SJSA1 (cell line): ENCODE data around the gene ZSWIM6. TPM values are rescaled to one million over a fixed set of nuclear protein-coding genes. Genes with fewer than 3 reads are reported as not detected.

Source experiments
- DNase-seq, 2 experiments: peaks; one replicate each; pipeline ENCODE4 v3.0.0-alpha.2; 2015 to 2020; ENCODE audit warnings: low spot score in 2 of 2, low read depth in 1 of 2
- H3K27ac ChIP-seq: fragments of 250-450 bp; sonication (Bioruptor Pico); 2 replicates; pipeline ENCODE4 v1.5.1; 2020; ENCODE audit warnings: mild to moderate bottlenecking, moderate library complexity
- H3K27me3 ChIP-seq: fragments of 250-450 bp; sonication (Bioruptor Pico); replicated peaks from 2 replicates; pipeline ENCODE4 v1.5.1; 2020; ENCODE audit warnings: mild to moderate bottlenecking, moderate library complexity
- H3K36me3 ChIP-seq: fragments of 250-450 bp; sonication (Bioruptor Pico); 2 replicates; pipeline ENCODE4 v1.5.1; 2020; ENCODE audit warnings: mild to moderate bottlenecking
- H3K4me1 ChIP-seq: fragments of 250-450 bp; sonication (Bioruptor Pico); replicated peaks from 2 replicates; pipeline ENCODE4 v1.6.1; 2021; ENCODE audit warnings: mild to moderate bottlenecking
- H3K4me3 ChIP-seq: fragments of 250-450 bp; sonication (Bioruptor Pico); 2 replicates; pipeline ENCODE4 v1.5.1; 2020; ENCODE audit warnings: mild to moderate bottlenecking
- H3K9me3 ChIP-seq: fragments of 250-450 bp; sonication (Bioruptor Pico); replicated peaks from 2 replicates; pipeline ENCODE4 v1.5.1; 2020; ENCODE audit warnings: mild to moderate bottlenecking
- total RNA-seq: library from RNA; depleted of rRNA; stranded (reverse); fragments of >200 nt; shearing (Covaris generic); gene quantifications from 2 replicates; pipeline ENCODE4 v1.2.3, GENCODE V29; 2014

The ZSWIM6 gene
- total RNA-seq, 1 experiment from 2014 or later: 13.1 TPM

- no peaks in the 10 kb centered on the region for H3K9me3 ChIP-seq
- H3K4me1 ChIP-seq: no peaks in the 10 kb centered on the region
- peaks cover 13% of the 10 kb centered on the region; the same call in 1 of the 2 replicates for H3K36me3 ChIP-seq
- no peak for DNase-seq
- no peak overlapping the region for H3K4me3 ChIP-seq
- no peaks in the 10 kb centered on the region for H3K27me3 ChIP-seq
- no peak overlapping the region for H3K27ac ChIP-seq
Observed at GRCh38 chr5:61371474-61371873, 39.4 kb downstream of the ZSWIM6 start.

DNA sequence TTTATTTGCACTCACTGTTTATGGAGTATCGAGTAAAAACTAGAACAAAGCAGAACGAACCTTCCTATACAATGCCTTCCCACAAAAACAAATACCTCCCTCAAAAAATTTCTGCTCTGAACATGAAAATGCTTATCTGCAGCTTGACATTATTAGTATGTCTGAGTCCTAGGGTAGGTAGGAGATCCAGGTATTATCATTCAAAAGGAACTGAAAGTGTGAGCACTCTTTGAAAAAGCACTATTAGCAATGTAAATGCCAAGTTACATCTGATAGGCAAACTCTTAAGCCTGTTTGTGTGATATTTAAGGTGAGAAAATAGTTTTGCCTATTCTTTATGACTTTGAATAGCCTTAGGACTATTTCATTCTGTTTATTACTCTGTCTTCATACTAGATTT is 47.6 kb downstream of the ZSWIM6 start:
- Histone ChIP-seq H3K4me1 (peaks cover 6% of the 10 kb centered on the region; the same call in 1 of the 2 replicates), H3K36me3 (0 out of 2 replicates have a peak, but pooled peaks cover under 1% of the 10 kb centered on the region), H3K27ac (no peak overlapping the region), H3K27me3 (no peaks in the 10 kb centered on the region), H3K4me3 (no peak overlapping the region), H3K9me3 (no peaks in the 10 kb centered on the region)
- no peak for DNase-seq

DNA sequence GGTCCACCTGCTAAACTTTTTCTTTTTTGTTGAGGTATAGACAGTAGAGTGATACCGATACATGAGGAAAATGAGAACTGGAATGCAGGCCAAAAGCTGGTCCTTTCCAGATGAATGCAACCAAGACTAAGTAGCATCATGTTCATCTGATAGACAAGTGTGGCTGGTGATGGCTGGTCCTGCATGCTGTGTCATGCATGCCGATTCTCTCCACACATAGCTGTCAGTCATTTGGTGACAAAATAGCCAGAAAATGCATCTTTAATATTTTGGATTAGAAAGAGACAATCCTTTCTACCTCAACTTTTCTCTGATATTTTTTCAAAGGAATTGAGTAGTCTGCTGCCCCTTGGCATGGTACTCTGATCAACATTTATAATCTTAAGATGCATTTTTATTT is 49.9 kb downstream of the ZSWIM6 start:
- no peak for DNase-seq
- no peak overlapping the region for H3K4me3 ChIP-seq
- 0 out of 2 replicates have a peak, but pooled peaks cover 3% of the 10 kb centered on the region for H3K36me3 ChIP-seq
- H3K9me3 ChIP-seq: no peaks in the 10 kb centered on the region
- H3K4me1 ChIP-seq: peaks cover 10% of the 10 kb centered on the region; the same call in 1 of the 2 replicates
- no peak overlapping the region for H3K27ac ChIP-seq
- no peaks in the 10 kb centered on the region for H3K27me3 ChIP-seq

- DNase-seq: no peak
- Histone ChIP-seq H3K9me3 (no peaks in the 10 kb centered on the region), H3K27ac (no peak overlapping the region), H3K4me1 (peaks cover 18% of the 10 kb centered on the region), H3K36me3 (peaks cover 6% of the 10 kb centered on the region; the same call in 1 of the 2 replicates), H3K4me3 (no peak overlapping the region), H3K27me3 (no peaks in the 10 kb centered on the region)
Observed at GRCh38 chr5:61385627-61386026, 53.6 kb downstream of the ZSWIM6 start.

DNA sequence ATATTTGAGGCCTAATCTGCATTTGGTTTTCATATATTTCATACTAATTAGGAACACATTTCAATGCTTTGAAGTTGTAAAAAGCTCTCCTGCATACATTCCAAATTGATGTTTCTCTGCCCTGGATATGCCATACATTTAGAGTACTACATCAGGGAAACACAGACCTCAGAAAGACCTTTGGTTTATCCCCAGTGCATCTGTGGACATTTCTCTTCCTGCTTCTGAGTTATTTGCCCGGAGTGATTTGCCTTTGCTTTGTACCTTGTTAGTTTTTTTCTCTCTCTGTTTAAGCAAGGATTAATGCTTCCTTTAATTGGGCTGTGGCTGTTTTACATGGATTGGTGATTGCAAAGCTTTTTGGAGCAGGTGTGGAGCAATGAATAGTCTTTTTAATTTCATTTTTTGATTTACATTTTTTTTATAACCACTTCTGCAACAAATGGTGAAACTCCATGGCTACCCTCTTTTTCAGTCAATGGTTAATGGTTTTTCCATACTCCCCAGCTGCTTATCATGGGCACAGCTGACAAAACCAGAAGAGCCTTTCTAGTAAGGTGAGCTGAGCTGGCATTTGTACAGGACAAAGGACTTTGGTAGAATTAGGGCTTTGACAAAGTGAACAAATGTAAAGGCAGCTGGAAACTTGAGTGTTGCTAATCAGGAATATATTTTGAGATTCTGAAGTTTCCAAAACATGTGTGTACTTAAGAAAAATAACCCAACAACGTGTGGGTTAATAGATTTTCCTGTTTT is 54.2 kb downstream of the ZSWIM6 start:
- H3K4me3 ChIP-seq: no peak overlapping the region
- no peaks in the 10 kb centered on the region for H3K27me3 ChIP-seq
- DNase-seq: no peak
- H3K4me1 ChIP-seq: peaks cover 15% of the 10 kb centered on the region
- H3K9me3 ChIP-seq: no peaks in the 10 kb centered on the region
- peaks cover 12% of the 10 kb centered on the region; the same call in 1 of the 2 replicates for H3K36me3 ChIP-seq
- no peak overlapping the region for H3K27ac ChIP-seq

- Histone ChIP-seq H3K27me3 (no peaks in the 10 kb centered on the region), H3K4me3 (no peak overlapping the region), H3K9me3 (no peaks in the 10 kb centered on the region), H3K36me3 (peaks cover 15% of the 10 kb centered on the region; the same call in 1 of the 2 replicates), H3K4me1 (peaks cover 12% of the 10 kb centered on the region), H3K27ac (no peak overlapping the region)
- DNase-seq: no peak
Observed at GRCh38 chr5:61389609-61390008, 57.6 kb downstream of the ZSWIM6 start.

DNA sequence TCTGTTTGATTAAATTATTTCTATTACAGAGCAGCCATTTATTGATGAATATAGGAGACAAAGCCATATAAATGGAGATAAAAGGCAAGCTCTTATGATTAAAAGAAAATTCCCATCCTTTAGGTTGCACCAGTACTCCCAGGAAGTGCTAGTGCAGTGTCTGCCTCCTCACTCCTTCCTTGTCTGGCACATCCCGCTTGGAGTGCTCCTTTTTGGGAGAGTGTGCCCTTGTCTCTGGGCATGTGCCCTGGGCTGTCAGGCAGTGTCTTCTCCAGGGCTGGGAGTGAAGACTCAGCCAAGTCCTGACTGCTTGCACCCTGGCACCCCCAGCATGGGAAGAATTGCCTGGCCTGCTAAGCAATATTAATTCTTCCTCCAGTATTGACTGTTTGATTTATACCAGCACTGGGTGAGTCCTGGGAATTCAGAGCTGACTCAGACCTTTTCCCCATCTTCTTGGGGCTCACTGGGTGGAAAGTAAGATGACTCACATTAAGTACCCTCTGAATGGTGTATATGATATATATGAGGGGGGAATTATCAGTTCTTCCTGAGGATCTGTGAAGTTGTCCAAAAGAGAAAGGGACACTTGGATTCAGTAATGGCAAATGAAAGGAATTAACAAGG is 62.1 kb downstream of the ZSWIM6 start:
- no peak for DNase-seq
- Histone ChIP-seq H3K4me1 (peaks cover 6% of the 10 kb centered on the region), H3K4me3 (no peak overlapping the region), H3K27ac (no peak overlapping the region), H3K27me3 (no peaks in the 10 kb centered on the region), H3K9me3 (no peaks in the 10 kb centered on the region), H3K36me3 (peaks cover 12% of the 10 kb centered on the region; the same call in 1 of the 2 replicates)

DNA sequence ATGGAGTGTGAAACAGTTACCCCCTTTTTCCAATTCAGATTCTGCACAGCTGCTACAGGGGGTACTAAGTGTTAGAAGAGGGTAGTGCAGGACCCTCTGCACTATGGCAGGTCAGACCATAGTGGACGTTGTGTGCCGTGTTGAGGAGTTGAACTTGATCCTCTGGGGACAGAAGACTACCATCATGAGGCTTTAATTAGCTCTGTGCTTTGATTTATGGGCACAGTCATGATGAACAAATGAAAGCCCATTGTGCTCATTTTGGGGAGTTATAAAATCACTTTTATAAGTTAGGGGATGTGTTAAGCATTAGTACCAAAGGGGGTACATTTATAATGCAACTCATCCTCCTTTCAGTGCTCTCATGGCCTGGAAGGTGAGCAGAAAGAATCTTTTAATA is 62.7 kb downstream of the ZSWIM6 start:
- H3K27me3 ChIP-seq: no peaks in the 10 kb centered on the region
- peaks cover 9% of the 10 kb centered on the region; the same call in 1 of the 2 replicates for H3K36me3 ChIP-seq
- H3K4me1 ChIP-seq: peaks cover 6% of the 10 kb centered on the region
- DNase-seq: no peak
- no peak overlapping the region for H3K27ac ChIP-seq
- no peak overlapping the region for H3K4me3 ChIP-seq
- no peaks in the 10 kb centered on the region for H3K9me3 ChIP-seq

DNA sequence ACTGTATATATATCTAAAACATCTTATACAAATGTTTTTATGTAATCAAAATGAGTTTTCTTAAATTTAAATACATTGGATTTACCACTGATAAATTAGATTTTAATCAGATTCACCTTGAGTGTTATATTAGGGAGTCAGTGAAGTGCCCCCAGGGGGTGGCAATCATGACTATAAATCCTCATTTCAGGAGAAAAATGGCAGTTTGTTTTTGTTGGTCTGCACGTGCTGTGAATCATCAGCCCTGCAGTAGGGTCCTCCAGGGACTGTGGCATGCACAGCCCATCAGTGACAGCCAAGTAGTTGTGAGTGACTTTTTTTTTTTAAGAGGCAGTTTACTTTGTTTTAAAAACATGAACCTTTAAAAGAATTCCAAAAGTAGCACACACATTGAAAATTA is 65.2 kb downstream of the ZSWIM6 start:
- no peak for DNase-seq
- no peak overlapping the region for H3K4me3 ChIP-seq

DNA sequence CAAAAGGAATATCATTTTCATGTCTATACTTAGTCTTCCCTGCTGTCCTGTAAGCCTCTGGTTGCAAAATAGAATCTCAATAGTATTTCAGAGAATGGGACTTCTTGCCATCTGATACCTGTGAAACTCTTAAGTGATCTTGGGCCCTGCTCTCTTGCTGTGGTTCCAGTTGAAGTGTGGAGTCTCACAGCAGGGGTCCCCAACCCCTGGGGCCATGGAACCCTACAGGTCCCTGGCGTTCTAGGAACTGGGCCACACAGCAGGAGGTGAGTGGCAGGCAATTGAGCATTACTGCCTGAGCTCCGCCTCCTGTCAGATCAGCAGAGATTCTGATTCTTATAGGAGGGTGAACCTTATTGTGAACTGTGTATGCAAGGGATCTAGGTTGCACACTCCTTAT is 65.9 kb downstream of the ZSWIM6 start:
- Histone ChIP-seq H3K4me3 (no peak overlapping the region), H3K27ac (no peak overlapping the region), H3K36me3 (no peaks in the 10 kb centered on the region; the same call in 1 of the 2 replicates), H3K4me1 (peaks cover 15% of the 10 kb centered on the region), H3K27me3 (no peaks in the 10 kb centered on the region), H3K9me3 (no peaks in the 10 kb centered on the region)
- no peak for DNase-seq

More for the DNA sequence above, 65.2 kb downstream of the ZSWIM6 start:
- Histone ChIP-seq H3K4me1 (peaks cover 13% of the 10 kb centered on the region), H3K36me3 (no peaks in the 10 kb centered on the region; the same call in 1 of the 2 replicates), H3K9me3 (no peaks in the 10 kb centered on the region), H3K27ac (no peak overlapping the region), H3K27me3 (no peaks in the 10 kb centered on the region)

DNA sequence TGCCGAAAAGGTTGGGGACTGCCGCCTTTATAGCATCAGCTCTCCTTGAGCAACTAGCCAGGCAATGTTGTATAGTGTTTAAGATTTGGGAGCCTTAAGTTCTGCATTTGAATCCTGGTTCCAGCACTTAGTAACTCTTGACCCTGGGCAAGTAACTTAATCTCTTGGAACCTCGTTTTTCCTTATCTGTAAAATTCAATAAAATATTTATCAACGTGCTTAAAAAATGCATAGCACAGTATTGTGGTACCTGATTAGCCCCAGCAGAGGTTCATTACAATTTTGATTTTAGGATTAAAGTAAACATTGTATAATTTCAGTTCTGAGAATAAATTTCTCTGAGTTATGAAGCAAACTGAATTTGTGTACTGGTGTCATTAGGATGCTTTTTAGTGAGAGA is 66.4 kb downstream of the ZSWIM6 start:
- Histone ChIP-seq H3K27me3 (no peaks in the 10 kb centered on the region), H3K9me3 (no peaks in the 10 kb centered on the region), H3K4me1 (peaks cover 19% of the 10 kb centered on the region), H3K4me3 (no peak overlapping the region), H3K36me3 (no peaks in the 10 kb centered on the region; the same call in none of the 2 replicates), H3K27ac (no peak overlapping the region)
- no peak for DNase-seq

GRCh38 chr5:61399679-61400078 is 67.6 kb downstream of the ZSWIM6 start:
- Histone ChIP-seq H3K36me3 (no peaks in the 10 kb centered on the region; the same call in 1 of the 2 replicates), H3K9me3 (no peaks in the 10 kb centered on the region), H3K4me1 (peaks cover 19% of the 10 kb centered on the region), H3K27me3 (no peaks in the 10 kb centered on the region), H3K4me3 (no peak overlapping the region), H3K27ac (no peak overlapping the region)
- DNase-seq: no peak

DNA sequence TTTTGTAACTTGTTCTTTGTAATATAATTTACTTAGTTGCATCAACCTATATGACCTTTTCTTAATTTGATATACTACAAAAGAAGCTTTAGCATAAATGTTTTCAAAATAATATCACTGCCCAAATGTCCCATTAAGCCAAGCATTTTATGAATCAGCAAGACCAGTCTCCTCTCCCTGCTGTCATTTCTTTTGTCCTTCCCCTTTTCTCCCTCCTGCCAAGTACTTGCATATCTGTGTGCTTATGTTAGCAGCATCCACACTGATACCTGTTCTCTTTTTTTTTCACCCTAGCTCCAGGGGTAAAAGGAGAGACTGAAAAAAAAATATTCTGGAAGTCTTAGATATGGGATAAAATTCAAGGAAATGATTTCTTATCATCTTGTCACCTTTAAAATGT is 69.7 kb downstream of the ZSWIM6 start:
- no peaks in the 10 kb centered on the region; the same call in 1 of the 2 replicates for H3K36me3 ChIP-seq
- H3K9me3 ChIP-seq: no peaks in the 10 kb centered on the region
- no peaks in the 10 kb centered on the region for H3K27me3 ChIP-seq
- no peak overlapping the region for H3K27ac ChIP-seq
- DNase-seq: no peak
- H3K4me3 ChIP-seq: no peak overlapping the region
- H3K4me1 ChIP-seq: peaks cover 19% of the 10 kb centered on the region

- Histone ChIP-seq H3K27me3 (no peaks in the 10 kb centered on the region), H3K9me3 (no peaks in the 10 kb centered on the region), H3K4me1 (peaks cover 14% of the 10 kb centered on the region), H3K4me3 (no peak overlapping the region), H3K27ac (no peak overlapping the region), H3K36me3 (no peaks in the 10 kb centered on the region; the same call in 1 of the 2 replicates)
- no peak for DNase-seq
Observed at GRCh38 chr5:61402244-61402823, 70.3 kb downstream of the ZSWIM6 start.
